OCI-LY7 (cell line): ENCODE data around the gene SEMA4D. TPM values are rescaled to one million over a fixed set of nuclear protein-coding genes. Genes with fewer than 3 reads are reported as not detected.

ENCODE experiments used
- BruUV-seq: library from RNA; stranded (reverse); fragments of 400-500 nt; replicated peaks from 2 replicates; lab custom pipeline; 2021; lab: Mats Ljungman, UMichigan
- CTCF ChIA-PET: fragments of 300-600 bp; sonication (Branson Sonifier 250); formaldehyde crosslinking; loops from one replicate; lab custom pipeline; 2022; ENCODE audit warnings: antibody characterized with exemption; ENCODE audit not compliant: unreplicated experiment; lab: Charles Lee
- POLR2A ChIA-PET: fragments of 300-600 bp; sonication (Branson Sonifier 250); formaldehyde crosslinking; loops from one replicate; lab custom pipeline; 2022; ENCODE audit warnings: antibody characterized with exemption; lab: Charles Lee
- DNase-seq: peaks from one replicate; pipeline ENCODE4 v3.0.0-alpha.2; 2015; ENCODE audit warnings: low spot score
- H2AFZ ChIP-seq: fragments of 200-600 bp; sonication (generic), shearing (Covaris generic); 2 replicates; pipeline ENCODE4 v1.6.1; 2014; ENCODE audit warnings: mild to moderate bottlenecking, antibody characterized with exemption, low read length, moderate library complexity
- H3K27ac ChIP-seq: fragments of 200-600 bp; sonication (generic); 2 replicates; pipeline ENCODE4 v1.5.1; 2014; ENCODE audit warnings: mixed run types, low read depth, mild to moderate bottlenecking, moderate library complexity, low read length, inconsistent platforms; ENCODE audit not compliant: poor library complexity, severe bottlenecking
- H3K36me3 ChIP-seq: fragments of 200-600 bp; sonication (generic); 2 replicates; pipeline ENCODE4 v1.6.1; 2014; ENCODE audit warnings: mild to moderate bottlenecking, antibody characterized with exemption, low read length, moderate library complexity, mixed read lengths; ENCODE audit not compliant: insufficient read depth
- H3K4me1 ChIP-seq: fragments of 200-600 bp; sonication (generic); 2 replicates; pipeline ENCODE4 v1.5.1; 2014; ENCODE audit warnings: mild to moderate bottlenecking, low read length; ENCODE audit not compliant: insufficient read depth, poor library complexity, severe bottlenecking
- H3K4me2 ChIP-seq: fragments of 200-600 bp; sonication (generic); 2 replicates; pipeline ENCODE4 v1.6.1; 2014; ENCODE audit warnings: mild to moderate bottlenecking, low read length
- H3K4me3 ChIP-seq: fragments of 200-600 bp; sonication (generic); 2 replicates; pipeline ENCODE4 v1.5.1; 2014; ENCODE audit warnings: mild to moderate bottlenecking, low read depth, low read length; ENCODE audit not compliant: poor library complexity, severe bottlenecking
- H3K79me2 ChIP-seq: fragments of 200-600 bp; sonication (generic); 2 replicates; pipeline ENCODE4 v1.6.1; 2016; ENCODE audit warnings: low read depth, mild to moderate bottlenecking, low read length, moderate library complexity, mixed read lengths; ENCODE audit not compliant: insufficient read depth
- H3K9me2 ChIP-seq: fragments of 200-600 bp; sonication (generic); 2 replicates; pipeline ENCODE4 v1.6.1; 2016; ENCODE audit warnings: mild to moderate bottlenecking, low read length, mixed read lengths; ENCODE audit not compliant: insufficient read depth
- H3K9me3 ChIP-seq: fragments of 200-600 bp; sonication (generic); 2 replicates; pipeline ENCODE4 v1.6.1; 2014; ENCODE audit warnings: mild to moderate bottlenecking, mixed run types, low read length, mixed read lengths
- H4K20me1 ChIP-seq: fragments of 200-600 bp; sonication (generic); 2 replicates; pipeline ENCODE4 v1.6.1; 2014; ENCODE audit warnings: mild to moderate bottlenecking, antibody characterized with exemption, low read length, moderate library complexity, mixed read lengths; ENCODE audit not compliant: insufficient read depth
- EZH2phosphoT487 ChIP-seq: fragments of 200-600 bp; sonication (generic); IDR thresholded peaks from 2 replicates; pipeline ENCODE4 v1.6.1; 2018; ENCODE audit warnings: low read depth, borderline replicate concordance, mild to moderate bottlenecking, mixed run types, antibody characterized with exemption, low read length, moderate library complexity, mixed read lengths
- intact Hi-C: fragments of 100-400 bp; cut with micrococcal nuclease; formaldehyde crosslinking; loops from one replicate; pipeline ENCODE4 v1.10.0; 2022; ENCODE audit not compliant: unreplicated experiment
- total RNA-seq, 2 experiments: library from RNA; depleted of rRNA in 1 of 2; stranded (reverse); fragments of >200 nt in 1 of 2; shearing (Covaris generic) in 1 of 2; gene quantifications; 2 replicates each; pipeline ENCODE4 v1.2.3, GENCODE V29; 2014 to 2022
- TF ChIP-seq, protein P1 (sequence below): fragments of 200-600 bp; sonication (generic); conservative IDR thresholded peaks from 2 replicates; pipeline ENCODE4 v1.5.1; 2014; ENCODE audit warnings: mild to moderate bottlenecking, antibody characterized with exemption, low read length, moderate library complexity, mixed read lengths

Gene SEMA4D
- total RNA-seq, 2 experiments from 2014 or later: 28.5 to 60.5 TPM

DNA sequence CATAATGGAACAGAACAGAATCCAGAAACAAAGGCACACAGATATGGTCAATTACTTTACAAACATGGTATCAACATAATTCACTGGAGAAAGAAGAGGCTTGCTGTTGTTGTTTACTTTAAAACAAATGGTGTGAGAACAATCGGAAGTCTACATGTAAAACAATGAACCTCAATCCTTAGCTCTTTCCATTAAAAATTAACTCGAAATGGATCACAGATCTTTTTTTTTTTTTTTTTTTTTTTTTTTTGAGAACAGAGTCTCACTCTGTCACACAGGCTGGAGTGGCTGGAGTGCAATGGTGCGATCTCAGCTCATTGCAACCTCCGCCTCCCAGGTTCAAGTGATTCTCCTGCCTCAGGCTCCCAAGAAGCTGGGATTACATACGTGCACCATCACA lies 9.8 kb downstream of the SEMA4D start:
- H3K4me1 ChIP-seq: peaks cover 50% of the 10 kb centered on the region
- no peak overlapping the region for H3K4me2 ChIP-seq
- no peaks in the 10 kb centered on the region; the same call in 1 of the 2 replicates for H4K20me1 ChIP-seq
- DNase-seq: no peak
- ChIA-PET CTCF (no interaction called here), POLR2A (interaction anchor here (0.6 to 0.7 kb wide), 3 partner anchors 9 to 157 kb away, joined by 3 to 6 read pairs (median 5); no protein-coding TSS in a partner anchor)
- intact Hi-C loops: no loop called here
- no peaks in the 10 kb centered on the region for H3K9me3 ChIP-seq
- TF ChIP-seq, protein P1, sequence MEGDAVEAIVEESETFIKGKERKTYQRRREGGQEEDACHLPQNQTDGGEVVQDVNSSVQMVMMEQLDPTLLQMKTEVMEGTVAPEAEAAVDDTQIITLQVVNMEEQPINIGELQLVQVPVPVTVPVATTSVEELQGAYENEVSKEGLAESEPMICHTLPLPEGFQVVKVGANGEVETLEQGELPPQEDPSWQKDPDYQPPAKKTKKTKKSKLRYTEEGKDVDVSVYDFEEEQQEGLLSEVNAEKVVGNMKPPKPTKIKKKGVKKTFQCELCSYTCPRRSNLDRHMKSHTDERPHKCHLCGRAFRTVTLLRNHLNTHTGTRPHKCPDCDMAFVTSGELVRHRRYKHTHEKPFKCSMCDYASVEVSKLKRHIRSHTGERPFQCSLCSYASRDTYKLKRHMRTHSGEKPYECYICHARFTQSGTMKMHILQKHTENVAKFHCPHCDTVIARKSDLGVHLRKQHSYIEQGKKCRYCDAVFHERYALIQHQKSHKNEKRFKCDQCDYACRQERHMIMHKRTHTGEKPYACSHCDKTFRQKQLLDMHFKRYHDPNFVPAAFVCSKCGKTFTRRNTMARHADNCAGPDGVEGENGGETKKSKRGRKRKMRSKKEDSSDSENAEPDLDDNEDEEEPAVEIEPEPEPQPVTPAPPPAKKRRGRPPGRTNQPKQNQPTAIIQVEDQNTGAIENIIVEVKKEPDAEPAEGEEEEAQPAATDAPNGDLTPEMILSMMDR: no peak
- no peak for TF ChIP-seq EZH2phosphoT487
- H3K36me3 ChIP-seq: no peaks in the 10 kb centered on the region
- no peak overlapping the region for H3K27ac ChIP-seq
- BruUV-seq: no TSS peak
- no peak overlapping the region for H2AFZ ChIP-seq
- H3K4me3 ChIP-seq: no peak overlapping the region
- H3K79me2 ChIP-seq: peaks cover 58% of the 10 kb centered on the region; the same call in 1 of the 2 replicates
- no peaks in the 10 kb centered on the region for H3K9me2 ChIP-seq

DNA sequence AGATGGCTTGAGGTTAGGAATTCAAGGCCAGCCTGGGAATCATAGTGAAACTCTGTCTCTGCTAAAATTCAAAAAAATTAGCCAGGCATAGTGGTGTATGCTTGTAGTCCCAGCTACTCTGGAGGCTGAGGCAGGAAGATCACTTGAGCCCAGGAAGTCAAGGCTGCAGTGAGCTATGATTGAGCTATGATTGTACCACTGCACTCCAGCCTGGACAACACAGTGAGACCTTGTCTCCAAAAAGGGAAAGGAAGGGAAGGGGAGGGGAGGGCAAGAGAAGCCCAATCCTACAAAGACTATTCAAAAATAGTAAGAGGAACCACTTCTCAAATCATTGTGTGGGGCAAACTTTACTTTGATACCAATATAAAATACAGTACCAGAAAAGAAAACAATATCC lies 11.2 kb downstream of the SEMA4D start:
- H3K27ac ChIP-seq: no peak overlapping the region
- H3K9me3 ChIP-seq: no peaks in the 10 kb centered on the region
- no peaks in the 10 kb centered on the region for H3K9me2 ChIP-seq
- TF ChIP-seq, protein P1: no peak
- TF ChIP-seq EZH2phosphoT487: no peak
- H3K36me3 ChIP-seq: no peaks in the 10 kb centered on the region
- no peak overlapping the region for H2AFZ ChIP-seq
- H3K4me2 ChIP-seq: no peak overlapping the region
- ChIA-PET POLR2A (interaction anchor here (1.0 kb wide), 1 partner anchor 62 kb away, joined by 3 read pairs; no protein-coding TSS in a partner anchor), CTCF (interaction anchor here (0.6 kb wide), 1 partner anchor 63 kb away, joined by 3 read pairs; no protein-coding TSS in a partner anchor)
- peaks cover 59% of the 10 kb centered on the region; the same call in 1 of the 2 replicates for H3K79me2 ChIP-seq
- BruUV-seq: no TSS peak
- no peak for DNase-seq
- intact Hi-C loops: no loop called here
- H3K4me3 ChIP-seq: no peak overlapping the region
- no peaks in the 10 kb centered on the region; the same call in 1 of the 2 replicates for H4K20me1 ChIP-seq
- peaks cover 65% of the 10 kb centered on the region for H3K4me1 ChIP-seq
